ENCODE results near the gene AFDN.

GRCh38 chr6:167968091-167968490 lies 141.4 kb downstream of the AFDN start:
- no peak for TF ChIP-seq POLR2AphosphoS5 (IDR thresholded peaks at IDR 0.05)
- no peak for TF ChIP-seq POLR2A (IDR thresholded peaks at IDR 0.05; ENCODE audit: low read depth)
